CD14-positive monocyte (primary cell): Measurements from ENCODE around the gene MT1B. TPM values are rescaled to one million over a fixed set of nuclear protein-coding genes. Genes with fewer than 3 reads are reported as not detected.

Experiments
- DNase-seq, 3 donors: peaks; one replicate each; pipeline ENCODE4 v3.0.0-alpha.2; 2011 to 2022
- H2AFZ ChIP-seq: 2 replicates; pipeline ENCODE4 v1.6.0; 2012; ENCODE audit warnings: mild to moderate bottlenecking, low read depth, low read length, inconsistent platforms; ENCODE audit not compliant: insufficient read depth, poor library complexity, severe bottlenecking
- H3K27ac ChIP-seq, 2 donors: 1 replicate in 1 of 2; 2 replicates in 1 of 2; pipeline ENCODE4 v1.5.1; 2012 to 2013; ENCODE audit warnings: low read length in 2 of 2, control low read depth in 1 of 2, inconsistent platforms in 1 of 2, low read depth in 1 of 2, mild to moderate bottlenecking in 1 of 2
- H3K27me3 ChIP-seq, 2 donors: one replicate each; pipeline versions ENCODE4 v1.6.0 to v1.6.1; 2011 to 2013; ENCODE audit warnings: low read length in 2 of 2; ENCODE audit not compliant: control insufficient read depth in 2 of 2, insufficient read depth in 2 of 2
- H3K36me3 ChIP-seq, 2 donors: replicated peaks in 1 of 2; 1 replicate in 1 of 2; 2 replicates in 1 of 2; pipeline versions ENCODE4 v1.5.1 to v1.6.1; 2012 to 2013; ENCODE audit warnings: low read length in 2 of 2, control low read depth in 1 of 2, inconsistent platforms in 1 of 2, mild to moderate bottlenecking in 1 of 2; ENCODE audit not compliant: insufficient read depth in 2 of 2, control insufficient read depth in 1 of 2
- H3K4me1 ChIP-seq, 2 donors: 1 replicate in 1 of 2; 2 replicates in 1 of 2; pipeline versions ENCODE4 v1.5.1 to v1.6.1; 2012 to 2013; ENCODE audit warnings: low read length in 2 of 2, control low read depth in 1 of 2, inconsistent platforms in 1 of 2, mild to moderate bottlenecking in 1 of 2, moderate library complexity in 1 of 2; ENCODE audit not compliant: insufficient read depth in 2 of 2, control insufficient read depth in 1 of 2
- H3K4me2 ChIP-seq: replicated peaks from 2 replicates; pipeline ENCODE3; 2012; ENCODE audit warnings: low read length, moderate library complexity, mild to moderate bottlenecking; ENCODE audit not compliant: poor library complexity, severe bottlenecking; ENCODE audit errors: extremely low read depth
- H3K4me3 ChIP-seq, 3 experiments: fragments of 200-600 bp in 1 of 3; sonication (generic) in 1 of 3; replicated peaks in 1 of 3; 1 replicate in 2 of 3; 2 replicates in 1 of 3; pipeline ENCODE4 v1.5.1; 2011 to 2013; ENCODE audit warnings: low read length in 3 of 3, mild to moderate bottlenecking in 3 of 3, control low read depth in 2 of 3, low read depth in 2 of 3, inconsistent platforms in 1 of 3, moderate library complexity in 1 of 3
- H3K79me2 ChIP-seq: 2 replicates; pipeline ENCODE4 v1.6.0; 2012; ENCODE audit warnings: mild to moderate bottlenecking, control low read depth, inconsistent platforms, low read length, moderate library complexity; ENCODE audit not compliant: insufficient read depth
- H3K9ac ChIP-seq: 2 replicates; pipeline ENCODE4 v1.6.0; 2017; ENCODE audit warnings: low read length, mild to moderate bottlenecking; ENCODE audit not compliant: insufficient read depth, poor library complexity, severe bottlenecking
- H3K9me3 ChIP-seq, 2 donors: replicated peaks in 1 of 2; 1 replicate in 1 of 2; 2 replicates in 1 of 2; pipeline versions ENCODE4 v1.5.1 to v1.6.1; 2012 to 2013; ENCODE audit warnings: low read length in 2 of 2, control low read depth in 1 of 2; ENCODE audit not compliant: control insufficient read depth in 1 of 2, insufficient read depth in 1 of 2
- H4K20me1 ChIP-seq: 2 replicates; pipeline ENCODE4 v1.6.0; 2012; ENCODE audit warnings: mild to moderate bottlenecking, low read length, control low read depth, moderate library complexity; ENCODE audit not compliant: insufficient read depth
- H3K27ac Mint-ChIP-seq, 7 donors: one replicate each; pipeline ENCODE4 v1.8.0; 2020; ENCODE audit warnings: mild to moderate bottlenecking in 7 of 7, mixed read lengths in 7 of 7, moderate library complexity in 6 of 7, inconsistent platforms in 2 of 7
- H3K27me3 Mint-ChIP-seq, 3 donors: one replicate each; pipeline ENCODE4 v1.8.0; 2021 to 2022; ENCODE audit warnings: low read depth in 3 of 3, mild to moderate bottlenecking in 3 of 3, mixed read lengths in 3 of 3, moderate library complexity in 3 of 3, inconsistent platforms in 1 of 3
- H3K36me3 Mint-ChIP-seq, 2 donors: one replicate each; pipeline ENCODE4 v1.8.0; 2020; ENCODE audit warnings: mixed read lengths in 2 of 2, inconsistent platforms in 1 of 2, mild to moderate bottlenecking in 1 of 2
- H3K4me1 Mint-ChIP-seq: one replicate; pipeline ENCODE4 v1.8.0; 2020; ENCODE audit warnings: mild to moderate bottlenecking, mixed read lengths
- H3K4me3 Mint-ChIP-seq, 2 donors: one replicate each; pipeline ENCODE4 v1.8.0; 2020; ENCODE audit warnings: mild to moderate bottlenecking in 2 of 2, mixed read lengths in 2 of 2, moderate library complexity in 1 of 2
- H3K9me3 Mint-ChIP-seq, 7 donors: one replicate each; pipeline ENCODE4 v1.8.0; 2020 to 2022; ENCODE audit warnings: mixed read lengths in 7 of 7, mild to moderate bottlenecking in 6 of 7, moderate library complexity in 6 of 7, inconsistent platforms in 2 of 7
- WGBS: methylation state at CpG from one replicate; pipeline ENCODE4 v1.1.5; 2013; ENCODE audit warnings: missing lambda C conversion rate; ENCODE audit not compliant: insufficient coverage; 5-methylcytosine and 5-hydroxymethylcytosine counted together
- intact Hi-C, 2 donors: fragments of 100-400 bp; cut with micrococcal nuclease; formaldehyde crosslinking; loops; one replicate each; pipeline versions ENCODE4 v1.15.0 to v1.15.1; 2023
- polyA plus RNA-seq, 3 donors: library from polyadenylated mRNA; depleted of rRNA in 1 of 3; unstranded in 2 of 3; stranded (reverse) in 1 of 3; fragments of 300-500 nt in 2 of 3; fragments of >200 nt in 1 of 3; fragmentation: Illumina TruSeq in 2 of 3; gene quantifications; 1 replicate in 2 of 3; 2 replicates in 1 of 3; pipeline ENCODE4 v1.2.3, GENCODE V29; 2012 to 2021
- TF ChIP-seq, protein P1 (sequence below): fragments of 200-600 bp; IDR thresholded peaks from one replicate; pipeline ENCODE4 v1.8.0; 2022; ENCODE audit warnings: antibody characterized with exemption, mild to moderate bottlenecking

MT1B gene
- polyA plus RNA-seq, 3 donors: not detected

- peak overlapping the region in 1 of 7 donors; percentile 41 for H3K27ac Mint-ChIP-seq
- 100% methylated on average over 1 of the region's 1 CpG for WGBS
These were observed 914 bp downstream of the MT1B start for GRCh38 chr16:56652600-56652999.

GRCh38 chr16:56653218-56653617 is 1.5 kb downstream of the MT1B start:
- Mint-ChIP-seq H3K36me3 (no peaks in the 10 kb centered on the region), H3K4me3 (no peak overlapping the region), H3K4me1 (peaks cover 11% of the 10 kb centered on the region), H3K27me3 (peaks cover 26 to 45% (median 34%) of the 10 kb centered on the region in 3 donors), H3K9me3 (peaks cover 0 to 3% (median 0%) of the 10 kb centered on the region in 7 donors), H3K27ac (no peak overlapping the region)
- no peak overlapping the region for H3K9ac ChIP-seq
- H3K9me3 ChIP-seq: no peaks in the 10 kb centered on the region
- peaks cover 7 to 11% of the 10 kb centered on the region in 2 donors for H3K4me1 ChIP-seq
- H3K4me3 ChIP-seq: no peak overlapping the region
- H3K36me3 ChIP-seq: no peaks in the 10 kb centered on the region
- DNase-seq: no peak
- H2AFZ ChIP-seq: no peak overlapping the region
- intact Hi-C loops: no loop called here
- H4K20me1 ChIP-seq: no peaks in the 10 kb centered on the region
- no peak overlapping the region for H3K4me2 ChIP-seq
- WGBS: no CpG with 5 or more reads among the region's 7 CpGs
- no peaks in the 10 kb centered on the region for H3K79me2 ChIP-seq
- no peak overlapping the region for H3K27ac ChIP-seq
- TF ChIP-seq, protein P1, sequence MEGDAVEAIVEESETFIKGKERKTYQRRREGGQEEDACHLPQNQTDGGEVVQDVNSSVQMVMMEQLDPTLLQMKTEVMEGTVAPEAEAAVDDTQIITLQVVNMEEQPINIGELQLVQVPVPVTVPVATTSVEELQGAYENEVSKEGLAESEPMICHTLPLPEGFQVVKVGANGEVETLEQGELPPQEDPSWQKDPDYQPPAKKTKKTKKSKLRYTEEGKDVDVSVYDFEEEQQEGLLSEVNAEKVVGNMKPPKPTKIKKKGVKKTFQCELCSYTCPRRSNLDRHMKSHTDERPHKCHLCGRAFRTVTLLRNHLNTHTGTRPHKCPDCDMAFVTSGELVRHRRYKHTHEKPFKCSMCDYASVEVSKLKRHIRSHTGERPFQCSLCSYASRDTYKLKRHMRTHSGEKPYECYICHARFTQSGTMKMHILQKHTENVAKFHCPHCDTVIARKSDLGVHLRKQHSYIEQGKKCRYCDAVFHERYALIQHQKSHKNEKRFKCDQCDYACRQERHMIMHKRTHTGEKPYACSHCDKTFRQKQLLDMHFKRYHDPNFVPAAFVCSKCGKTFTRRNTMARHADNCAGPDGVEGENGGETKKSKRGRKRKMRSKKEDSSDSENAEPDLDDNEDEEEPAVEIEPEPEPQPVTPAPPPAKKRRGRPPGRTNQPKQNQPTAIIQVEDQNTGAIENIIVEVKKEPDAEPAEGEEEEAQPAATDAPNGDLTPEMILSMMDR: no peak
- peaks cover 0 to 25% of the 10 kb centered on the region in 2 donors for H3K27me3 ChIP-seq

More at GRCh38 chr16:56652600-56652999, 914 bp downstream of the MT1B start:
- no peak for DNase-seq
- no peaks in the 10 kb centered on the region for H3K36me3 Mint-ChIP-seq
- no peak overlapping the region for H3K4me3 Mint-ChIP-seq
- intact Hi-C loops: no loop called here
- no peaks in the 10 kb centered on the region for H4K20me1 ChIP-seq
- TF ChIP-seq, protein P1: no peak
- H3K36me3 ChIP-seq: no peaks in the 10 kb centered on the region
- H2AFZ ChIP-seq: no peak overlapping the region
- H3K27ac ChIP-seq: no peak overlapping the region
- H3K4me2 ChIP-seq: no peak overlapping the region
- no peaks in the 10 kb centered on the region for H3K9me3 ChIP-seq
- peaks cover 32 to 49% (median 39%) of the 10 kb centered on the region in 3 donors for H3K27me3 Mint-ChIP-seq
- H3K9me3 Mint-ChIP-seq: peaks cover 0 to 3% (median 0%) of the 10 kb centered on the region in 7 donors
- peaks cover 2 to 32% of the 10 kb centered on the region in 2 donors for H3K27me3 ChIP-seq
- peaks cover 5 to 6% of the 10 kb centered on the region in 2 donors for H3K4me1 ChIP-seq
- no peaks in the 10 kb centered on the region for H3K79me2 ChIP-seq
- peaks cover 7% of the 10 kb centered on the region for H3K4me1 Mint-ChIP-seq
- no peak overlapping the region for H3K4me3 ChIP-seq
- H3K9ac ChIP-seq: no peak overlapping the region
